Skeletal muscle tissue (tissue), 4 donors: ENCODE measurements around the gene STOM. TPM values are rescaled to one million over a fixed set of nuclear protein-coding genes. Genes with fewer than 3 reads are reported as not detected.

Experiments used
- H3K27ac ChIP-seq: one replicate; pipeline ENCODE4 v1.7.0; 2013; ENCODE audit warnings: mild to moderate bottlenecking, low read depth, low read length, inconsistent platforms
- H3K27me3 ChIP-seq, 3 donors: one replicate each; pipeline ENCODE4 v1.7.0; 2013; ENCODE audit warnings: low read length in 3 of 3; ENCODE audit not compliant: control insufficient read depth in 3 of 3, insufficient read depth in 3 of 3
- H3K36me3 ChIP-seq, 3 donors: one replicate each; pipeline ENCODE4 v1.7.0; 2013; ENCODE audit warnings: low read length in 3 of 3; ENCODE audit not compliant: control insufficient read depth in 3 of 3, insufficient read depth in 3 of 3
- H3K4me1 ChIP-seq, 3 donors: one replicate each; pipeline ENCODE4 v1.7.0; 2013; ENCODE audit warnings: low read length in 3 of 3, mild to moderate bottlenecking in 3 of 3; ENCODE audit not compliant: control insufficient read depth in 3 of 3, insufficient read depth in 3 of 3
- H3K4me3 ChIP-seq, 3 donors: one replicate each; pipeline ENCODE4 v1.7.0; 2013; ENCODE audit warnings: low read length in 3 of 3
- H3K9ac ChIP-seq, 3 donors: one replicate each; pipeline ENCODE4 v1.7.0; 2013; ENCODE audit warnings: low read length in 3 of 3, mild to moderate bottlenecking in 3 of 3, moderate library complexity in 2 of 3, low read depth in 1 of 3
- H3K9me3 ChIP-seq, 3 donors: one replicate each; pipeline ENCODE4 v1.7.0; 2013; ENCODE audit warnings: low read length in 3 of 3; ENCODE audit not compliant: control insufficient read depth in 3 of 3
- total RNA-seq: library from RNA; depleted of rRNA; stranded (reverse); fragments of >200 nt; gene quantifications from one replicate; pipeline ENCODE4 v1.2.3, GENCODE V29; 2014
- donor health status: Osteomylitis.

STOM gene
- total RNA-seq, 1 donor from 2014 or later: 76.7 TPM

DNA sequence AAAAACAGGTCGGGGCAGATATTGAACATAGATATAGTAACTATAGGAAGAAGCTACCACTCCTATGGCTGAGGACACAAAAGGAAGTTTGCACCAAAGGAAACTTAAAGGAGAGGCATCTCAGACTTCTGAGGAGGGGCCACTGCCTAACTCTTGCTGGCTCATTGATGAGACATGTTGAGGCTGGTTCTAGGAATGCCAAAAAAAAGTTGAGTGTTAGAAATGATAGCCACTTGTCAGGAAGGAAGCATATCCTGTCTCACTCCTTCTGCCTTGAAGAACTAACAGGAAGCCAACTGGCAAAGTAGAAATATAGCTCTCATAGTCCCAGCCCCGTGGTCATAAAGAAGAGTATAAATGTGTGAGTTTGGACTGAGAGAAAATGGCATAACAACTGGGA is 23.3 kb upstream of the STOM start:
- no peaks in the 10 kb centered on the region for H3K4me1 ChIP-seq
- H3K27me3 ChIP-seq: no peaks in the 10 kb centered on the region
- no peaks in the 10 kb centered on the region for H3K9me3 ChIP-seq
- H3K9ac ChIP-seq: no peak overlapping the region
- no peaks in the 10 kb centered on the region for H3K36me3 ChIP-seq
- H3K27ac ChIP-seq: no peak overlapping the region
- no peak overlapping the region for H3K4me3 ChIP-seq

DNA sequence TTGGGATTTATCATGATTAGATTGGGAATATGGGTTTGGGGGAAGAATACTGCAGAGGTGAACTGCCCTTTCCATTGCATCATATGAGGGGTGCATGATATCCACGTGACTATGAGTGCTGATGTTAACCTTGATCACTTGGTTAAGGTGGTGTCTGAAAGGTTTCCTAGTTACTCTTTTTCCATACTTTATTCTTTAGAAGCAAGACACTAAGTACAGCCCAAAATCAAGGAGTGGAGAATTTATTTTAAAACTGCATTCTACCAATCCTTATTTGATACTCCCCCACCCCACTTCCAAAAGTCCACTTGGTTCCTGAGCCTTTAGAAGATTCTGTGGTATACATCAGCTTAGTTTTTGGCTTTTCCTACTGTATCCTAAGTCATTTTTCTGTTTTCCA is 20.3 kb upstream of the STOM start:
- Histone ChIP-seq H3K4me1 (no peaks in the 10 kb centered on the region), H3K27me3 (no peaks in the 10 kb centered on the region), H3K36me3 (no peaks in the 10 kb centered on the region), H3K4me3 (no peak overlapping the region), H3K9ac (no peak overlapping the region), H3K9me3 (no peaks in the 10 kb centered on the region), H3K27ac (no peak overlapping the region)

DNA sequence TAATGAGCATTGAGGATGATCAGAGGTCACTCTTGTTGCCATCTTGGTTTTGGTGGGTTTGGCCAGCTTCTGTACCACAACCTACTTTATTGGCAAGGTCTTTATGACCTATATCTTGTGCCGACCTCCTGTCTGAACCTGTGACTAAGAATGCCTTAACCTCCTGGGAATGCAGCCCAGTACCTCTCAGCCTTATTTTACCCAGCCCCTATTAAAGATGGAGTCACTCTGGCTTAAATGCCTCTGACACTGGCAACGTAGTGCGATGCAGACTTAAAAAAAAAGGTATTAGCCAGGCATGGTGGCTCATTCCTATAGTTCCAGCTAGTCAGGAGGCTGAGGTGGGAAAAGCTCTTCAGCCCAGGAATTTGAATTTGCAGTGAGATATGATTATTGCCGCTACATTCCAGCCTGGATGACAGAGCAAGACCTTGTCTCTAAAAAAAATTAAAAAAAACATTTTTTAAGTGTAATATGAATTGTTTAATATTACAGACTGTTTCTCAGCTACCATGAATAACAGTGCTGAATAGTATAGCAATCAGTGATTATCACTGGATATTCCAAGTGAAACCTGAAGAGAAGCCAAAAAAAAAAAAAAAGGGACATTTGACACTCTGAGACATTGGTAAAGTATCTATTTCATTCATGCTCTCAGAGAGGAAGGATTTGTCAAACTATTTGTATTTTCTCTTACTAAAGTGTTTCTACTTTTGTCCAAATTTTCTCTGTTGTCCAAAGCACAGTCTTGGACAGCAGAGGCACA is 18.3 kb upstream of the STOM start:
- H3K4me1 ChIP-seq: no peaks in the 10 kb centered on the region
- H3K4me3 ChIP-seq: no peak overlapping the region
- H3K27me3 ChIP-seq: no peaks in the 10 kb centered on the region

DNA sequence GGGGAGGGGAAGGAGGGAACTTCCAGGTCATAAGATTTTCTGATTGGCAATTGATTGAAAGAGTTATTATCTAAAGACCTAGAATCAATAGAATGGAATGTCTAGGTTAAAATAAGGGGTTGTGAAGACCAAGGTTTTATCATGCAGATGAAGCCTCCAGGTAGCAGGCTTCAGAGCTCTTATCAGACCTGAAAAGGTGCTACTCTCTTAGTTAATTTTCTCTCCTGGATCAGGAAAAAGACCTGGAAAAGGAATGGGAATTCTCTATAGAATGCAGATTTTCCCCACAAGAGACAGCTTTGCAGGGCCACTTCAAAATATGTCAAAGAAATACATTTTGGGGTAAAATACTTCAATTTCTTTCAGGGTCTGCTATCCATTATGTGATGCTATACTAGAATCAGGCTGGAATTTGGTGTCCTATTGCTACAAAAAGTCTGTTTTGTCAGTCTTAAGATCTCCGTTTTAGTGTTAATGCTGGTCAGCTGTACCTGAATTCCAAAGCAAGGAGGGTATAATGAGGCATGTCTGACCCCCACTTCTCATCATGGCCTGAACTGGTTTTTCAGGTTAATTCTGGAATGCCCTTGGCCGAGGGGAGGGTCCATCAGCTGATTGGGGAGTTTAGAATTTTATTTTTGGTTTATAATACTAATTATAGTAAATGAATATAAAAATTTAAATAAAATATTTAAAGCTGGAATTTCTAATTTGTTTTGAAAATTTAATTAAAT is 16.6 kb upstream of the STOM start:
- no peak overlapping the region for H3K9ac ChIP-seq
- no peak overlapping the region for H3K4me3 ChIP-seq
- no peaks in the 10 kb centered on the region for H3K9me3 ChIP-seq
- no peaks in the 10 kb centered on the region for H3K4me1 ChIP-seq
- H3K36me3 ChIP-seq: no peaks in the 10 kb centered on the region
- no peaks in the 10 kb centered on the region for H3K27me3 ChIP-seq
- no peak overlapping the region for H3K27ac ChIP-seq

More for the DNA sequence above, 18.3 kb upstream of the STOM start:
- H3K36me3 ChIP-seq: no peaks in the 10 kb centered on the region
- H3K9ac ChIP-seq: no peak overlapping the region
- H3K9me3 ChIP-seq: no peaks in the 10 kb centered on the region
- H3K27ac ChIP-seq: no peak overlapping the region

DNA sequence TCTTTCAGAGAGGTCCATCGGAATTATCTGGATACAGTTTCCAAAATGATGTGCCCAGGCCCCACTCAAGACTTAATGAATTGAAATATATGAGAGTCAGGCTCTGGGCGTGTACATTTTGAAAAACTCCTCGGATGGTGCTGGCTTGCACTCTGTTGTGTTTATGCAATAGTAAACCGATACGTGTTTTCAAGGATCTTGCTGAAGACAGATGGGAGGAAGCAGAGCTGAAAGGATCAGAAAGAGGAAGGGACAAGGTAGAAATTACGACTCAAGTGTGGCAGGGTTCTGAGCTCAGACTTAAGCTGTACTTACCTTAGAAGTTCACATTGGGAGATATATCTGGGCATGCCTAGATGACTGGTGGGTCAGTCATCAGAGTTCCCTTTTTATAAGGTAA is 13.7 kb upstream of the STOM start:
- H3K9me3 ChIP-seq: no peaks in the 10 kb centered on the region
- H3K9ac ChIP-seq: no peak overlapping the region
- no peaks in the 10 kb centered on the region for H3K27me3 ChIP-seq
- no peak overlapping the region for H3K4me3 ChIP-seq
- H3K36me3 ChIP-seq: no peaks in the 10 kb centered on the region
- H3K27ac ChIP-seq: no peak overlapping the region
- H3K4me1 ChIP-seq: no peaks in the 10 kb centered on the region

DNA sequence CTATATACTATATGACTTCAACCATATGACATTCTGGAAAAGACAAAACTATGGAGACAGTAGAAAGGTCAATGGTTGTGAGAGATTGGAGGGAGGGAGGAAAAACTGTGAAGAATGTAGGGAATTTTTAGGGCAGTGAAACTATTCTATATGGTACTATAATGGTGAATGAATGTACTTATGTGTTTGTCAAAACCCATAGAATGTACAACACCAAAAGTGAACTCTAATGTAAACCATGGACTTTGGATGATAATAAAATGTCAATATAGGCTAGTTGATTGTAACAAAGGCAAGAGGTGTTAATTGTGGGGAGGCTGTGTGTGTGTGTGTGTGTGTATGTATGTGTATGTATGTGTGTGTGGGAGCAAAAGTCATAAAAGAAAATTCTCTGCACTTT is 10.8 kb upstream of the STOM start:
- H3K36me3 ChIP-seq: no peaks in the 10 kb centered on the region
- H3K27me3 ChIP-seq: no peaks in the 10 kb centered on the region
- no peak overlapping the region for H3K9ac ChIP-seq
- H3K27ac ChIP-seq: no peak overlapping the region
- no peaks in the 10 kb centered on the region for H3K4me1 ChIP-seq
- no peak overlapping the region for H3K4me3 ChIP-seq
- H3K9me3 ChIP-seq: no peaks in the 10 kb centered on the region

DNA sequence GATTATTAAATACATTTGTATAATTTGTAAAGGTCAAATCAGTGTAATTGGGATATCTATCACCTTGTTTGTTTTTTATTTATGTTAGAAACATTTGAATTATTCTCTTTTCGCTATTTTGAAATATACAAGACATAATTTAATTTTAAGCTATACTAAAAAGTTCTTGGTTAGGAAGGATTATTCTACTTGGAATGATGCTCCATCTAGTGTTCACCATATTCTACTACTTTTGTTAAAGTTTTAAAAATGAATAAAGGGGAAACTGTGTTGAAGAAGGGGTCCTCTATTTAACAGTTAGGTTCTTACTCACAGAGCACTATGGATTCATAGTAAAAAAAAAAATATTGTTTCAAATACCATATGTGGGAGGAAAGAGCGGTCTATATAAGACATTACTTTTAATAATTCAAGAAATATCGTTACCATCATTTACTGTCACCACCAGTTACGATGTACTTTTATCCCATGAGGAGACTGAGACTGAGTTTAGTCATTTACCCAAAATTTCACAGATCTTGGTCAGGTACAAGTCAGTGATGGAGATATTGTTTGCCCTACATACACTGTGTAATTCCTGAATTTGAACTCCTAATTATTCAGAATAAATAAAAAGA is 6.3 kb upstream of the STOM start:
- H3K4me1 ChIP-seq: peaks cover 12 to 19% (median 13%) of the 10 kb centered on the region in 3 donors
- no peaks in the 10 kb centered on the region for H3K9me3 ChIP-seq
- no peak overlapping the region for H3K4me3 ChIP-seq
- no peak overlapping the region for H3K27ac ChIP-seq
- no peak overlapping the region for H3K9ac ChIP-seq
- H3K36me3 ChIP-seq: no peaks in the 10 kb centered on the region
- H3K27me3 ChIP-seq: no peaks in the 10 kb centered on the region

DNA sequence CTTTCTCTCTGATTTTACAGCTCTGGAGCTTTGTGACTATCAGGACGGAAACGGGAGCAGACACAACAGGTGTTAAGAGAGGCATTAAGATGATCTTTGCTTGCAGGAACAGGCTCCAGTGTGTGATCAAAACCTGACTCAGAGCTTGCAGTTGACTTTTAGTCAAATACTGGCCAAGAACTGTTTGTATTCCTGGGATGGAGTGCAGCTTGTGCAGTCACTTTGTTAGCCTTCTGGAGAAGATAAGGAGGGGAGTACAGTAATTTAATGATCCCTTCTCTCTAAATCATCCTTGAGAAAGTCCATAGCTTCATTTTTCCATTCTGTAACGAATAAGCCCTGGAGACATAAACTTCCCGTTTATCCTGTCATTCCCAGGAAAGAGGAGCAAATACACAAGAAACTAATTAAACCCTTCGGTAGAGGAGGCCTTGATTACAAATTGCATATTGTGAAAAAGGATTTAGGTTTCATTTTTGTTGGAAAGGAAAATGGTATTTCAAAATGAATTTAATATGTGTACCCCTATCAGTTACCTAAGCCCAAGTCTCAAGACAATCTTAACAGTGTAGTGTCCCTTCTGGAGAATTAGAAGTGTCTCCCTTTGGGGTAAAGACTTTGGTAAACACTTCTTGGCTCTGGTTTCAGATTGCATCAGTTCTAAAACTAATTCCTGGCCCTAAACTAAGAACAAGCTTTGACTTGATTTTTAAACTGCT is 3.1 kb upstream of the STOM start:
- peak overlapping the region in 2 of 3 donors; percentile 10 to 15 for H3K4me3 ChIP-seq
- no peaks in the 10 kb centered on the region for H3K27me3 ChIP-seq
- peak overlapping the region in 2 of 3 donors; percentile 6 to 49 for H3K9ac ChIP-seq
- H3K4me1 ChIP-seq: peaks cover 18 to 27% (median 18%) of the 10 kb centered on the region in 3 donors
- no peaks in the 10 kb centered on the region for H3K36me3 ChIP-seq
- peak overlapping the region; percentile 69 for H3K27ac ChIP-seq
- no peaks in the 10 kb centered on the region for H3K9me3 ChIP-seq

DNA sequence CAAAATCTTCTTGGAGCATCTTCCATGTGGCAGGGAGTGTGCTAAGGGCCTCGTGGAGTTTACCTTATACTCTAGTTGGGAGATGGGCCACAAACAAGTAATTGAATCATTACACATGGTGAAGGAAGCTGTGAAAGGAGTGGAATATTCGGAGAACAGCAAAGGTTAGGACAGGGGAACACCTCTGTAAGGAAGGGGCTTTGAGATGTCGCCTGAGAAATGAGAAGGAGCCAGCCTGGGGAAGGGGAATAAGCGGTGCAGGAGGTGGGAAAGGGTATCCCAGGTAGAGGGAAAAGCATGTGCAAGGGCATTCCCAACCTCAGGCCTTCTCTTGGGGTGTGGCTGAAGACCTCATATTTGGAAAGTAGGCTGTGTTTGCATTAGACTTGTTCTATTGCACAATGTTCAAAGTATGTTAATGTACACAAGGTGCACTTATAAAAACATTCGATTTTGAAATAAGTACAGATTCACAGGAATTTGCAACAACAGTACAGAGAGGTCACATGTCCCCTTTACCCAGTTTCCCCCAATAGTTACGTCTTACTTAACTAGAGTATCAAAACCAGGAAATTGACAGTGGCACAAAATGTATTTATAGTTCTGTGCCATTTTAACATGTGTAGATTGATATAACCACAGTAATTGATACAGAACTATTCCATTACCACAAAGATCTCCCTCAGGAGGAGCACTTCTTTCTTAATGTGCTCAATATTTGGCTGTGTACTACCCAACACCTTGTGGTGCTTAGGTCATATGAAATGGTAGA is 2.4 kb upstream of the STOM start:
- Histone ChIP-seq H3K27me3 (no peaks in the 10 kb centered on the region), H3K9ac (peak overlapping the region in 1 of 3 donors; percentile 49), H3K4me1 (peaks cover 18 to 34% (median 20%) of the 10 kb centered on the region in 3 donors), H3K27ac (peak overlapping the region; percentile 69), H3K9me3 (no peaks in the 10 kb centered on the region), H3K4me3 (peak overlapping the region in 1 of 3 donors; percentile 10), H3K36me3 (no peaks in the 10 kb centered on the region)
